Renal pelvis (tissue), 12 donors: ENCODE data around the gene NMNAT1. TPM values are rescaled to one million over a fixed set of nuclear protein-coding genes. Genes with fewer than 3 reads are reported as not detected.
A peak's percentile ranks its signal among the peaks of the same experiment; 100 is the strongest.

Experiments used
- DNase-seq: peaks from one replicate; pipeline ENCODE4 v3.0.0-alpha.2; 2013
- long read RNA-seq, 16 experiments: transcript quantifications; one replicate each; lab custom pipeline, GENCODE V29; 2026
- polyA plus RNA-seq, 3 donors: library from polyadenylated mRNA; unstranded; fragments of 120-200 nt; gene quantifications; one replicate each; pipeline ENCODE4 v1.2.1, GENCODE V29; 2013; ENCODE audit not compliant: insufficient read length in 3 of 3

Gene NMNAT1
- 10 to 100 TPM; 18.2 to 25.7 (median 18.3) TPM for polyA plus RNA-seq
- long read RNA-seq, donor 1, transcript NMNAT1-201 (5 exons, 3,781 nt) = major isoform, 5 of 9 reads
- long read RNA-seq, donor 1, partial matches to known transcripts = 0 of 9 reads
- long read RNA-seq, donor 1, other reads (novel, unspliced or antisense) = 0 of 9 reads
- long read RNA-seq, donor 2, transcript NMNAT1-201 (5 exons, 3,781 nt) = major isoform, 5 of 7 reads
- long read RNA-seq, donor 2, partial matches to known transcripts = 0 of 7 reads
- long read RNA-seq, donor 2, other reads (novel, unspliced or antisense) = 0 of 7 reads
- long read RNA-seq, donor 3, transcript NMNAT1-201 (5 exons, 3,781 nt) = major isoform, 6 of 15 reads
- long read RNA-seq, donor 3, partial matches to known transcripts = 9 of 15 reads
- long read RNA-seq, donor 3, other reads (novel, unspliced or antisense) = 0 of 15 reads
- long read RNA-seq, donor 4, partial matches to known transcripts = 0 of 6 reads
- long read RNA-seq, donor 4, other reads (novel, unspliced or antisense) = 0 of 6 reads
- long read RNA-seq, donor 5, transcript NMNAT1-201 (5 exons, 3,781 nt) = major isoform, 7 of 8 reads
- long read RNA-seq, donor 5, partial matches to known transcripts = 0 of 8 reads
- long read RNA-seq, donor 5, other reads (novel, unspliced or antisense) = 0 of 8 reads
- long read RNA-seq, donor 6, partial matches to known transcripts = 8 of 13 reads
- long read RNA-seq, donor 6, other reads (novel, unspliced or antisense) = 0 of 13 reads
- long read RNA-seq, donor 7, transcript NMNAT1-201 (5 exons, 3,781 nt) = major isoform, 6 of 27 reads
- long read RNA-seq, donor 7, partial matches to known transcripts = 21 of 27 reads
- long read RNA-seq, donor 7, other reads (novel, unspliced or antisense) = 0 of 27 reads
- long read RNA-seq, donor 8, partial matches to known transcripts = 0 of 2 reads
- long read RNA-seq, donor 8, other reads (novel, unspliced or antisense) = 0 of 2 reads
- long read RNA-seq, donor 9, partial matches to known transcripts = 0 of 5 reads
- long read RNA-seq, donor 9, other reads (novel, unspliced or antisense) = 0 of 5 reads
- long read RNA-seq, donor 10, partial matches to known transcripts = 0 of 5 reads
- long read RNA-seq, donor 10, other reads (novel, unspliced or antisense) = 0 of 5 reads
- long read RNA-seq, donor 11, partial matches to known transcripts = 17 of 20 reads
- long read RNA-seq, donor 11, other reads (novel, unspliced or antisense) = 0 of 20 reads
- long read RNA-seq, donor 12, partial matches to known transcripts = 0 of 6 reads
- long read RNA-seq, donor 12, other reads (novel, unspliced or antisense) = 0 of 6 reads
- long read RNA-seq, donor 13, partial matches to known transcripts = 0 of 2 reads
- long read RNA-seq, donor 13, other reads (novel, unspliced or antisense) = 0 of 2 reads
- long read RNA-seq, donor 14 = 0 reads
- long read RNA-seq, donor 15, transcript NMNAT1-201 (5 exons, 3,781 nt) = major isoform, 5 of 12 reads
- long read RNA-seq, donor 15, partial matches to known transcripts = 5 of 12 reads
- long read RNA-seq, donor 15, other reads (novel, unspliced or antisense) = 0 of 12 reads
- long read RNA-seq, donor 16, partial matches to known transcripts = 9 of 12 reads
- long read RNA-seq, donor 16, other reads (novel, unspliced or antisense) = 0 of 12 reads

DNA sequence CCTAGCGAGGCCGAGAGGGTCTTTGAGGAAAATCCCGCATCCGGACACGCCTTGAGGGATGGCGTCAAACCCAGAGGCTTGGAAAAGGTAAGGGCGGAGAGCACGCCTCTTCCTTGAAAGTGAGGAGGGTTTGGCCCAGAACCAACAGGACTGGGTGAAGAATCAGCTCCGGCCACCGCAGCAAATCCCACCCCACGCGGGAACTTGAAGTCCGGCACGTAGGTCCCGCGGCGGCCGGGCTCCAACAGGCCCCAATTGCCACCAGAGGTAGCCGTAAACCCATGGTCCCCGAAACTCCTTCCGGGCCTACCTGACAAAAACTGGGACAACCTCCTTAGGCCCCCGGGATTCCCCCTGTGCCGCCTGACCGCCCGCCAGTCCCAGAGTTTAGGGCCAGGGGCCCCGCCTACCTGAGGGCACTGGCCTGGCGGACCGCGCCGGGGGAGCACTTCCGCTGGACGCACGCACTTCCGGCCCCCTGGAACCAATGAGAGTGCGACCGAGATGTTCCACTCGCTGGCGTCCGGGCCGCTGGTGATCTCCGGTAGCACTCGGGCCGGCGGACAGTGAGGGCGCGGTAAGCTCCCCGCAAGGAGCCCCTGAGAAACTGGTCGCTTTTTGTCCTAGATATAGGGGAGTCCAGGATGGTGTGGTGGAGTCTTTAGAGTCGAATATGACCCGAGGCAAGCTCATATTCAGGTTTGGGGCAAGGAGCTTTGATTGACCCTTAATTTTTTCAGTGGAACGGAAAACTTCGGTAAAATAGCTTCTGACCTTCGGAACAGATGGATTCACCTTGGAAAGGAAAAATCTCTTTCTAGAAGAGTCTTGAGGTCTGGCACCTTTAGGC, at the start of gene NMNAT1, which contains the start of gene LZIC:
Gene NMNAT1 (plus strand): TSS at position 537 of the 850 bp plus-strand sequence. CDS start 28,599 bp downstream, outside the sequence.
Gene LZIC (minus strand): TSS at position 453 of the 850 bp plus-strand sequence. CDS start 6,772 bp downstream, outside the sequence.
- peak; percentile 93 for DNase-seq

DNA sequence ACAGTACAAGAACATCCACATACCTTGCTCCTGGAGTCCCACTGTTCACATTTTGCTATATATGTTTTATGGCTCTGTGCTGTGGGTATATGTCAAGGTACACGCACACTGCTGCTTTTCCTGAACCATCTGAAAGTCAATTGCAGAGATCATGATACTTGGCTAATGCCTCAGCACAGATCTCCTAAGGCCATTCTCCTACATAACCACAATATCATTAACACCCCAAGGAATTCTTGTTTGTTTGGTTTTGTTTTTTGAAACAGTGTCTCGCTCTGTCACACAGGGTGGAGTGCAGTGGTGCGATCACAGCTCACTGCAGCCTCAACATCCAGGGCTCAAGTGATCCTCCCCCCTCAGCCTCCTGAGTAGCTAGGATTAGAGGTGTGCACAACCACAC, 49.2 kb upstream of the NMNAT1 start:
- DNase-seq = no peak

- DNase-seq = no peak
Observed at GRCh38 chr1:9900142-9901043, 42.9 kb upstream of the NMNAT1 start.

DNA sequence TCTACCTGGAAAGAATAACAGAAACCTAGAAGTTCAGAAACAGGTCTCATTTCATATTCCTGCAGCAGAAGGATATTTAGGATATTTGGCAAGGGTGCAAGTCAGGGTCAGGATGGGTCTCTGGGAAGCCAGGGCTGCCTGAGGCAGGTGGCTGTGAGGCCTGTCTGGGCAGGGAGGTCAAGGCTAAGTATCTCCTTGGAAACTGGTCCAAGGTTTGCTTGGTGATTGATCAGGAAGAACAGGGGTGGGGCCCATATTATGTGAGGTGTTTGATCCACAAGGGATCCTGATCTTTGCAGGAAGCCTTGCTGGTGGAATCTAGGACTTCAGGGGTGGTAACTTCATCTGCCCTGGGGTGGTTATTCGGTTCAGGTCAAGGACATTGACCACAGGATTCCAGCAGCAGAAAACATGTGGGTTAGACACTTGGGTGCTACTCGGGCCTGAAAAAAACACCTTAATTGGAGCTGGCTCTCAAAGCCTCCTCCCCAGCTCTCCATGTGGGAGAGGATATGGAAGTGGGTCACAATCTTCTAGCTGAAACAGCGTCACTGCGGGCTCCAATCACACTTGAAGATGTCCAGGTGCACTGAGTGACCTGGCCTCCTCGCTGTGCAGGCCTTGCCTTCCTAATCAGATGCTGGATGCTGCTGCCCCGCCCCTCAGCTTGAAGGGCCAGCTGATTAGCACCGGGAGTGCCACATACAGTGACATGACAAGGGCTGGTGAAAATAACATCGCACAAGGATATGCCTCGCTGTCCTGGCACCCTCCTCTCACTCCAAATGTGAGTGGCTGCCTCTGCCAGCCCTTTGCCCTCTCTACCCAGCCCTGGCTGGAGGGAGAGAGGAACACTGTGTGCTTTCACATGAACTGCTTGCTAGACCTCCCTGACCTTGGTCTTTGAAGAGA, 41.9 kb upstream of the NMNAT1 start:
- DNase-seq = no peak

DNA sequence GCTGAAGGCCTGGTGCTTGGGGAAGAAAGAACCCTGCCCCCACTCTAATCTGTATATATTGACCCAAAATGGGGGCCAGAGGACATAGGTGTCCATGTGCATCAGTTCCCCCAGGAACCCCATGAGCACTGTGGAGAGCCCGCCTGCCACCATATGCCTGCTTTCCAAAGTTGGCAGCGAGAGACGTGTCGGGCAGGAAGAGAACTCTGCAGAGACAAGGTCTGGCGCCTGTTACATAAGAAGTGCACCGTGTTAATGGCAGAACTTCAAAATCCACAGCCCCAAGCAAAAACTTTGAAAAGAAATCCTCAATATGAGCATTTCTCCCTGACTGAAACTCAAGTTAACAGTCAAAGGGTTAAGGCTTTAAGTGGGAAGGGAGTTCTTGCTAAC, 41.2 kb upstream of the NMNAT1 start:
- no peak for DNase-seq

GRCh38 chr1:9903801-9904527, 39.3 kb upstream of the NMNAT1 start:
- no peak for DNase-seq

DNA sequence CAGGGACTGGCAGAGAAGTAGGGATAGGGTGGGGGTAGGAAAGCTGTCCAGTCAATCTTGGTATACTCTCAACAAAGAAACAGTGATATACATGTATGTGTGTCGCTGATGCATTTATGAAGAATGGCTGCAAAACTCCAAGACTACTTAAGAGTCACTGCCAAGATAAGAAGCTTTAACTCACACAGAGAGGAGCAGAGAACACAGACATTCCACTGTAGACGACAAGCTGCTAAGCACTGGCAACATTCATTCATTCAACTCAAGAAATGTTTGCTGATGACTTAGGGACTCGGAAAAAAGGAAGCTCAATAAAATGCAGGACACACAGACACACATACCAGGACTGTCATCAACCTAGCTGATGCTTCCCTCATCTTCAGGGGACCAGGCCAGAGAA, 38.7 kb upstream of the NMNAT1 start:
- no peak for DNase-seq

- DNase-seq = no peak
Observed at GRCh38 chr1:9905010-9905409, 38.3 kb upstream of the NMNAT1 start.

DNA sequence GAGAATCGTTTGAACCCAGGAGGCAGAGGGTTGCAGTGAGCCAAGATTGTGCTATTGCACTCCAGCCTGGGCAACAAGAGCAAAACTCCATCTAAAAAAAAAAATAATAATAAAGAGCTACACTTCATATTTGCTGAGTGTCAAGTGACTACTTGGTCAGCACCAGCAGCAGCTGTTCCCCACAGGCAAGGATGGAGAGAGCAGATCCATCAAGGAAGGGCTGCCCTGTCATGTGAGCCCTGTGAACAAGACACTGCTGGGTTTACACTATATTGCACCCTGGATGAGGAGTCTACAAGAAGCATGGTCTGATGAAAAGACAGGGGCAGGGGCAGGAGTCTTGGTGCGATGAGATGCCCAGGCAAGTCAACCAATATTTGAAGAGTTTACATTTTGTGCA, 36.8 kb upstream of the NMNAT1 start:
- DNase-seq = no peak

- DNase-seq = no peak
Observed at GRCh38 chr1:9907441-9907840, 35.8 kb upstream of the NMNAT1 start.

DNA sequence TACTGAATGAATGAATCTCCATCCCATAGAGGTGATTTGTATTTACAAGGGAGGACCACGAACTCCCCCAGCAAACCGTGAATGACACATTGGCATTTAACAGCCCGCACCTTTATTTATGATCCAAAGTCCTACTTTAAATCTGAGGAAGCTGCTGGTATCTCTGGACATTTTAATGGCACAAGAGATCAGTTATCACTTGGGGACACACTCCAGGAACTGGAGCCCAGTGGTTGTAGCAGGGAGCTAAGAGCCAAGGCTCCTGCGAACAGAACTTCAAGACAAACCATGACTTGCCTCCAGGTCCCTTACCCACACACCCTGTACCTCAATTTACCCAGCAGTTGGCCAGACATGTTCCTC, 34.4 kb upstream of the NMNAT1 start:
- DNase-seq = no peak

DNA sequence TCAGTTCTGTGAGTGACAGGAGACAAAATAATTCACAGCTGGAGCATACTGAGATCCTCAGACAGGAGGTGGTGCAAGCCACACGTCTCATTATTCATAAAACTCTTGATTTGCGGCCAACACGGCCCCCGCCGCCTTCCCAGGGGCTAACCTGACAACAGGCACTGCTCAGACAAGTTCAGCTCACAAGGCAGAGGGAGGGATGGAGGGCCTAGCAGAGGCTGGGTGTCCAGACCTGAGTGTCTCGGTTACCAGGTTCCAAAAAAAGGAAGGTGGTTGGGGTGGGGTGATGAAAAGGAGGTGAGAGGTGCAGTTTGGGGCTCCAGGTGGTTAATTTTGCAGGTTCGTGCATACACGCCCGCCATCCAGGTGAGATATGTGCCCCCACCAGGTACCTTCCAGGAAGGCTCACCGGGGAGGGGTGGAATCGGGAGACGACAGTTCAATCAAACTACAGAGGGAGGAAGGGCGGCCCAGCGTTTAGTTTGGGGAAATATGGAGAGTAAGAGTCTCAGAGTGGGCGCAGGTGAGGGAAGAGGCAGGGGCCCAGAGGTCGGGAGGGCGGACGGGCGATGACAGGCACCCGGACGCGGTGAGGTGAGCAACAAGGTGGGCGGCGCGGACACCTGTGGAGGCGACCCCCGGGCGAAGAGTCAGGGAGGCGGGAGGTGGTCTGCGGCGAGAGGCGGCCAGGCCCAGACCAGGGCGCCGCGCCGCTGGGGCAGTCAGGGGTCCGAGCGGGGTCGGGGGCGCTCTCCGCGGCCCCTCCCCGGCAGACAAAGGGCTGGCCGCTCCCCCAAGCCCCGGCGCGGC, 33.8 kb upstream of the NMNAT1 start:
- DNase-seq = no peak

DNA sequence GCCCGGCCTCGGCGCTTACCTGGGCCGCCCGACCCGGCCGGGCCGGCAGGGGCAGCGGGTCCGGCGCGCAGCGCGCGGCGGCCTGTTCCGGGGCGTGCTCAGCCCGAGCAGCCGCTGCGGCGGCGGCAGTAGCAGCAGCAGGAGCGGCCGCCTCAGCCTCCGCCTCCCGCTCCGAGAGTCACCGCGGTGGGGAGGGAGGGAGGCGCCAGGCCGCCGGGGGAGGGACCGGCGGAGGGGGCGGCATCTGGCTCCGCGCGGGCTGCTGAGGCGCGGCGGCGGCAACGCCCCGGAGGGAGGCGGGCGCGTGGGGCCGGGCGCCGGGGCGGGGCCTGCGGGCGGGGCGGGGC, 33.2 kb upstream of the NMNAT1 start, which contains the start of gene CTNNBIP1:
Gene CTNNBIP1 (minus strand): TSS at position 194 of the 347 bp plus-strand sequence. CDS start 38,205 bp downstream, outside the sequence.
- DNase-seq = no peak

GRCh38 chr1:9910423-9911178, 32.7 kb upstream of the NMNAT1 start:
- DNase-seq = peak; percentile 98

DNA sequence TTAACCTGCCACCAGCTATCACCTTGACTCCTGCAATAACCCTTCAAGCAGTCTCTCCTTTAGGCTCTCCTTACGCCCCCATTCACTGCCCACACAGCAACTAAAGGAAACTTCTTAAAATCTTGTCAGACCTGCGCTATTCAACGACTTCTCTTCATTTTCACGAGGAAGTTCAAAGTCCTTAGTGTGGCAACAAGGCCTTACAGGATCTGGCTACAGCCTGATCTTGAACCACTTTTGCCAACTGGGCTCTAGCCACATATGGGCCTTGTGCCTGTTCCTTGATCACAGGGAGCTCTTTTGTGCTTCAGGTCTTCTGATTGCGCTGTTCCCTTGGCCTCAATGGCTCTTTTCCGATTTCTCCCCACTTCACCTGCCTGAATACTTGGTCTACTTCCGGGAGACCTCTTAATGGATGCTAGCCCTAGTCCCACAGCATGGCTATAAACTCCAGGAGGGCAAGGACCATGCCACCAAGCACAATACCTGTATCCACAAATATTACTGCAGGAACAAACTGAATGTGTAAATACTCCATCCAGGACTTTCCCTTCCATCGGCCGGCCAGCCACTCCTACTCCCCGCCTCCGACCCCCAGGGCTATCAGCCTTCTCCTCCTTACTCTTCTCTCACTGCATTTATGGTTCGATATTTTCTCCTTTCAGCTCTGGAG, 30.9 kb upstream of the NMNAT1 start:
- DNase-seq = no peak
